Frontal cortex (tissue), 4 donors: ENCODE measurements around the gene MRPS11. TPM values are rescaled to one million over a fixed set of nuclear protein-coding genes. Genes with fewer than 3 reads are reported as not detected.
"Not testable (repeated sequence)": the region's sequence is repeated elsewhere in the genome, so short reads cannot be mapped to it uniquely, and the experiment has no call there.

Experiments
- DNase-seq, 2 donors: peaks; one replicate each; pipeline ENCODE4 v3.0.0; 2012; ENCODE audit warnings: low spot score in 2 of 2
- FAIRE-seq: peaks from 2 replicates; lab custom pipeline; 2012; peaks lifted over from hg19 to GRCh38; lab: Jason Lieb, UNC
- total RNA-seq: library from RNA; depleted of rRNA; stranded (reverse); fragments of >200 nt; gene quantifications from one replicate; pipeline ENCODE4 v1.2.3, GENCODE V29; 2014
- donor health status: control.
- donor health status: control.
- donor health status: control.

Gene MRPS11
- total RNA-seq, 1 donor from 2014 or later, result 15.9 TPM

- DNase-seq, result no peak
- FAIRE-seq, result no peak
These were observed 19.8 kb downstream of the MRPS11 start for GRCh38 chr15:88487178-88487795.

GRCh38 chr15:88487796-88488523, 20.5 kb downstream of the MRPS11 start:
- no peak for FAIRE-seq
- no peak for DNase-seq

- no peak for FAIRE-seq
- DNase-seq, result no peak
These were observed 21.8 kb downstream of the MRPS11 start for GRCh38 chr15:88489321-88489720.

- DNase-seq (no peak), FAIRE-seq (no peak)
These were observed 22.5 kb downstream of the MRPS11 start for GRCh38 chr15:88490036-88490435.

- DNase-seq, result no peak
- no peak for FAIRE-seq
These were observed 23.6 kb downstream of the MRPS11 start for GRCh38 chr15:88491158-88491557.

GRCh38 chr15:88493844-88494243, 26.3 kb downstream of the MRPS11 start:
- FAIRE-seq (no peak), DNase-seq (no peak)

- FAIRE-seq (no peak), DNase-seq (no peak)
These were observed 29.7 kb downstream of the MRPS11 start for GRCh38 chr15:88497109-88497765.

GRCh38 chr15:88498996-88499395, 31.5 kb downstream of the MRPS11 start:
- no peak for FAIRE-seq
- no peak for DNase-seq

- no peak for FAIRE-seq
- DNase-seq, result no peak
These were observed 36.9 kb downstream of the MRPS11 start for GRCh38 chr15:88504445-88504844.

- DNase-seq (no peak), FAIRE-seq (no peak)
These were observed 38.2 kb downstream of the MRPS11 start for GRCh38 chr15:88505721-88506120.

GRCh38 chr15:88506628-88507027, 39.1 kb downstream of the MRPS11 start:
- no peak for FAIRE-seq
- DNase-seq, result no peak

GRCh38 chr15:88509321-88509720, 41.8 kb downstream of the MRPS11 start:
- FAIRE-seq (no peak), DNase-seq (no peak)

- no peak for DNase-seq
- FAIRE-seq, result no peak
These were observed 42.5 kb downstream of the MRPS11 start for GRCh38 chr15:88509964-88510363.

GRCh38 chr15:88511161-88511560, 43.7 kb downstream of the MRPS11 start:
- DNase-seq (no peak), FAIRE-seq (no peak)

GRCh38 chr15:88512078-88512477, 44.6 kb downstream of the MRPS11 start:
- FAIRE-seq (no peak), DNase-seq (no peak)

GRCh38 chr15:88512601-88513000, 45.1 kb downstream of the MRPS11 start:
- DNase-seq (no peak), FAIRE-seq (no peak)

GRCh38 chr15:88513195-88513594, 45.7 kb downstream of the MRPS11 start:
- FAIRE-seq (no peak), DNase-seq (no peak)

GRCh38 chr15:88518903-88519302, 51.4 kb downstream of the MRPS11 start:
- no peak for FAIRE-seq
- no peak for DNase-seq

- not testable (repeated sequence) for FAIRE-seq, DNase-seq
These were observed 56.6 kb downstream of the MRPS11 start for GRCh38 chr15:88524094-88524493.

- FAIRE-seq (no peak), DNase-seq (no peak)
These were observed 57.9 kb downstream of the MRPS11 start for GRCh38 chr15:88525418-88525817.

- no peak for FAIRE-seq
- DNase-seq, result no peak
These were observed 58.9 kb downstream of the MRPS11 start for GRCh38 chr15:88526247-88526879.
